Retina (tissue), 1 donor: Measurements from ENCODE around the gene STOX2.

Experiments
- DNase-seq: peaks from one replicate; pipeline ENCODE4 v3.0.0-alpha.2; 2016

Gene STOX2, protein sequence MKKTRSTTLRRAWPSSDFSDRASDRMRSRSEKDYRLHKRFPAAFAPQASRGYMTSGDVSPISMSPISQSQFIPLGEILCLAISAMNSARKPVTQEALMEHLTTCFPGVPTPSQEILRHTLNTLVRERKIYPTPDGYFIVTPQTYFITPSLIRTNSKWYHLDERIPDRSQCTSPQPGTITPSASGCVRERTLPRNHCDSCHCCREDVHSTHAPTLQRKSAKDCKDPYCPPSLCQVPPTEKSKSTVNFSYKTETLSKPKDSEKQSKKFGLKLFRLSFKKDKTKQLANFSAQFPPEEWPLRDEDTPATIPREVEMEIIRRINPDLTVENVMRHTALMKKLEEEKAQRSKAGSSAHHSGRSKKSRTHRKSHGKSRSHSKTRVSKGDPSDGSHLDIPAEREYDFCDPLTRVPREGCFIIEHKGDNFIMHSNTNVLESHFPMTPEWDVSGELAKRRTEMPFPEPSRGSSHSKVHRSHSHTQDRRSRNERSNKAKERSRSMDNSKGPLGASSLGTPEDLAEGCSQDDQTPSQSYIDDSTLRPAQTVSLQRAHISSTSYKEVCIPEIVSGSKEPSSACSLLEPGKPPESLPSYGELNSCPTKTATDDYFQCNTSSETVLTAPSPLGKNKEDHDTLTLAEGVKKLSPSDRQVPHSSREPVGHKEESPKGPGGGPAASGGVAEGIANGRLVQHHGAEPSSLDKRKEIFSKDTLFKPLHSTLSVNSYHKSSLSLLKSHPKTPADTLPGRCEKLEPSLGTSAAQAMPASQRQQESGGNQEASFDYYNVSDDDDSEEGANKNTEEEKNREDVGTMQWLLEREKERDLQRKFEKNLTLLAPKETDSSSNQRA (N-terminal part only)

DNA sequence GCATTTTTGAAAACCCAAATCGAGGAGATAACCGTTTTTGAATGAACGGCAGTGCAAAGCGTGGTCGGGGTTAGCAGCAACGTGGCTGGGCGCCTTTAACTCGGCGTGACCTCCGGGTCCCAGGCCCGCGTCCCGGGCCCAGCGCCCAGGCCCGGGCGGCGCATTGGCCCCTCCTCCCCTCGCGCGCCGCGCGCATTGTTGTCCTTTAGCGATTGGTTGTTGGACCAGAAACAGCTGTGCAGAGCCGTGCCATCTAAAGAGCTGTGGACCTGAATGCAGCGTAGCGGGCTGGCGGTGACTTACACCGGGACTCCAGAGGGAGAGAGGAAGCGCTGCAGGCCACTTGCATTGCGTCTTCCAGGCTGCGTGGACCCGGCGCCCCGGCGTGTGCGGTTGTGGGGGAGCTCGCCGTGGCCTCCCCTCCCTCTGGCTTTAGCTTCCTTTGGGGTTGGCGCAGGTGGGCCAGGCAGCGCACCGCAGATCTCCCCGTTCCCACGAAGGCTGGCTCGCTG lies at the start of gene STOX2:
Gene STOX2 (plus strand): TSS at position 227 of the 512 bp plus-strand sequence. CDS start 1,484 bp downstream, outside the sequence.
- no peak for DNase-seq

DNA sequence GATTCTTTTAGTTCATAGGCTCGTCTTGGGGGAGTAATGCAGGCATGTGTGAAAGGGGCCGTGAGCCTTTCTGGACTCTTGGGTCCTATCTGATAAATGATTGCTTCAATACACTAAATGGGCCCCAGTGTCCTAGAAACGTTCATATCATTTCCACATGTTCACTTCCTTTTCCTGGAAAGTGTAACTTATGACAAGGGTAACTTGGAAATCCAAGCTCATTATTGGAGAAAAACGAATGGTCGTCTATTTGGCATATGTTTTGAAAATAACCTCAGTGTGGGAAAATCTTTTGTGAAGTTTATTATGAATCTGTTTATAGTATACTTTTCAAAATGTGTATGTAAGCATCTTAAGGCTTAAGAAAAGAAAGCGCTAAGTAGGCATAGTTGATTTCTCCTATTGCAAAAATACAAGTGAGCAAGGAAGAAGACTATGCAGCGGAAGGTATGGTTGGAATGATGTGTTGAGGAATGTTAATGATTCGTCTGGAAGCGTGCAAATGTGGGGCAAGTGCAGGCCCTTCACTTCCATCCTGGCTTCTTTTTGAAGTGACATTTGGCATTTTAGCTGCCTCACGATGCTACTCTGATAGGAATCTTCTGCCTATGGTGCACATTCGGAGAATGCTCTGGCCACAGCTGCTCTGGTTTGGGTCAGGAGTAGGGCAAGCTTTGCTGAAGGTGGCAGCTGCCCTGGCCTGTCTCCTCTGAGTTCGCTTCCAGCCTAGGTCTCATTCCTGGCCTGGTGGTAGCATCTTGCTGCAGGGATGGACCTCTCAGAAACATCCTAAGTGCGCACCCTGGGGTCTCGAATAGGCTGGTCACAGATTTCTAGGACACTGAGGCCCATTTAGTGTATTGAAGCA lies 49.5 kb upstream of the STOX2 start:
- no peak for DNase-seq

DNA sequence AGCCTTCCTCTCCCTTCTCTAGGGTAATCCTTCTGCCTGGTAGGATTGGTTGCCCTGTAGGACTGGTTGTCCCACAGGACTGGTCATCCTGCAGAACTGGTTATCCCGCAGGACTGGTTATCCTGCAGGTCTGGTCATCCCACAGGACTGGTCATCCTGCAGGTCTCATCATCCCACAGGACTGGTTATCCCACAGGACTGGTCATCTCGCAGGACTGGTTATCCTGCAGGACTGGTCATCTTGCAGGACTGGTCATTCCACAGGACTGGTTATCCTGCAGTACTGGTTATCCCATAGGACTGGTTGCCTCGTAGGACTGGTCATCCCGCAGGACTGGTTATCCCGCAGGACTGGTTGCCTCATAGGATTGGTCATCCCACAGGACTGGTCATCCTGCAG lies 48.1 kb upstream of the STOX2 start:
- no peak for DNase-seq

DNA sequence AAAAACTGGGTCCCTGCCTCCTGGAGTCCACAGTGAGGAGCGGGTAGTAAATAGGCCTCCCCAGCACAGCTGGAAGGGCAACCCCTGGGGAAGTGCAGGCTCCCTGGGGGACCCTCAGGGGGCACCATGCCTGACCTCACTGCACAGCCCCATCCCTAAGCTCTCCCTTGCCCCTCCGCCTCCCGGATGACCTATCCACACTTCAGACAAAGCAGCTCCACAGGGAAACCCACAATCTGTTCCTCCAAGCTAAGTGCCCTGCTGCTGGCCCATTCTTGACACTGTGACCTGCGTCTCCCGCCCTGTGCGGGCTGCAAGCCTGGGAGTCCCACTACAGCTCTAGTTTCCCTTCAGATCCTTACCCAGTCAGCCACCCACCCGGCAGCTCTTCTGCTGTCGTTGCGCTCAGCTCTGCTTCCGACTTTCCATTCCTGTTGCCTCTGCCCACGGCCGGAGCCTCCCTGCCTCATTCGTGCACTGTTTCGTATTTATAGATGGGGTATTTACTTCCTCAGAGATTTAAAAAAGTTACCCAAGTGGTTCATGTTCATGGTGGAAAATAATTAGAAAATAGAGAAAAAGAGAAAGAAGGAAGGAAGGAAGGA lies 47.0 kb upstream of the STOX2 start:
- DNase-seq, result peak; percentile 30

DNA sequence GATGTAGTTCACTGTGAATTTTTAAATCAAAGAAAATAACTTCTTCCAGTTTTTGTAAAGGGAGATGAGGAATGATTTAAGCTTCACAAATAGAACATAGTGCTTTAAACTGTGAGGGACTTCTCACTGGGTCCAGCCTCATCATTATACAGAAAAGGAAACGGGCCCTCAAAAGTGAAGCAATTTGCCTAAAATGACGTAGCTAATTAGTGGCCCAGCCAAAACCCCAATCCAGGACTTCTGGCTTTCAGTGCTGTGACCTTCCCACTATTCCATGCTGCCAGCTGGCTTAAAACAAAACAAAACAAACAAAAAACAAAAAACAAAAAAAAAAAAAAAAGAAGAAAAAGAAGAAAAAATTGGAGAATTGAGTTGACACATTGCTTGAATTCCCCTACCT lies 45.0 kb upstream of the STOX2 start:
- no peak for DNase-seq

DNA sequence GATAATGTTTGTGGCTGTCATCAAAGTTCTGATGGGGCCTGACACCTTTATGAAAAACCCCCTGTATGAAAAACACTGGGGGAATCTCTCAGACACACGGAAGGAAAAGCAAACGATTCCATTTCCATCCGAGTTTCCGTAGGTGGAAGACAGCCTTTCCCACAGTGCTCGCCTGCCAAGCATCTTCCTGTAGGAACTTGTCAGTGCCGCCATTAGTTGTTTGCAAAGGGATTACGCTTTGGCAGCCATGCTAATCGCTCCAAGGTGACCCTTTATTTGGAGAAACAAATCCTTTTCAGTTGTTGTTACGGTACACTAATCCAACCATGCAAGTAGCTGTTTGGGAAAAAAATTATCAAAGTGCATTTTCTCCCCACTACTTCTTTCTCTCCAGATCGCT lies 44.4 kb upstream of the STOX2 start:
- DNase-seq, result no peak

DNA sequence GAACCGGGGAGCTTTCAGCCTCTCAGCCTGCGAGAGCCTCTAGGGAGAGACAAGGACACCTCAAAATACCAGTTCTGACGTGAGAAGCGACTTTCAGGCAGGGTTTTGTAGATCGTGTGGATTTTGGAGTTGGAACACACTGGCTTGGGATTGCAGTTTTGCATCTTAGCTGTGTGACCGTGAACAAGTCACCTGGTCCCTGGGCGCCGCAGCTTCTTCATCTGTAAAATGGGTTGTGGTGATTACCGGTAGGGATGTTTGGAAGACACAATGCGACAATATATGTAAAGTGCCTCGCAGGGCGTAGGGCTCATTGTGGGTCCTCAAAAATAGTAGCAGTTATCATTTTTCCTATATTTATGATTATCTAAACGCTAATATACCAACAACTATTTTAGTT lies 43.7 kb upstream of the STOX2 start:
- no peak for DNase-seq

DNA sequence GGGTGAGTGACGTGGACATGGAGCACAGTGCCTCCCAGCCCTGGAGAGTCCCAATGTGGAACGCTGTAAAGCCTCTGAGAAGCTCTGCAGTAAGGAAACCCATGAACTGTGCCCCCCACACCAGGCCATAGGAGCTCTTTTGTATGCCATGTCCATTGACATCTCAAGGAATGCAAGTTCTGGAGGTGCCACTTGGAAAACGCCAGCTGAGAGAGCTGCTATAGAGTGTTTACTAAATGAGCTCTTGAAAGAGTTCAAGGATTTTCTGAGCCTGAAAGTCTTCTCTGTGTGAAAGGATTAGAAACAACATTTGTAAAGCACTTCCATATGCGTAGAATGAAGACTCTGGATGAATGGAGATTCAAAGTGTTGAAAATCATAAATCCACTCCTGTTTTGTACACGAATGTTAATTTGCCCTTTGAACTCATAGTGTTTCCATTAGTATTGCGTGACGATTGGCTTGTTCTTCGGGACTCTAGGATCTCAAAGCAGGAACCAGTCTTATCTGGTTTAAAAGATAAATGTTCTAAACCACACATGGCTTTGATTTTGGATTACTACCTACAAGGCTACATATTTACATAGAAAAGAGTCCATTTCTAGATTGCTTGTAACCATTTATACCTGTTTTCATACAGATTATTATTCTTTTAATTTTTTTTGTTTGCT lies 41.8 kb upstream of the STOX2 start:
- DNase-seq, result no peak

DNA sequence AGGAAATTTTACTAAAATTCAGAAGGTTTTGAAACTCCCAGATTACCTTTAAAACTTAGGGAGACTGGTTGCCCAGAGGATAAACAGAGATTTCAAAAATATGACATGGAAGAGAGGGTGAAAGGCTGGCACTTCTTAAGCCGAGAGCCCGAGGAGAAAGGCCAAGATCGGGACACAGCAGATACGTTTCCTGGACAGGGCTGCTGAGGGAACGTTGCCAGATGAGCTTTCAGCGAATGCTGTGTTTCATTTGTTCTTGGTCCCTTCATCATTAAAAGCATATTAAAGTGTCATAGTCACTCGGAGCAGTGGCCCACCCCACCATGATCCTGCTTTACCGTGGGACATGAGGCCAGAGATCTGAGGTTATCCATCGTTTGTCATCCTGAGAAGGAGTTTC lies 37.9 kb upstream of the STOX2 start:
- no peak for DNase-seq

DNA sequence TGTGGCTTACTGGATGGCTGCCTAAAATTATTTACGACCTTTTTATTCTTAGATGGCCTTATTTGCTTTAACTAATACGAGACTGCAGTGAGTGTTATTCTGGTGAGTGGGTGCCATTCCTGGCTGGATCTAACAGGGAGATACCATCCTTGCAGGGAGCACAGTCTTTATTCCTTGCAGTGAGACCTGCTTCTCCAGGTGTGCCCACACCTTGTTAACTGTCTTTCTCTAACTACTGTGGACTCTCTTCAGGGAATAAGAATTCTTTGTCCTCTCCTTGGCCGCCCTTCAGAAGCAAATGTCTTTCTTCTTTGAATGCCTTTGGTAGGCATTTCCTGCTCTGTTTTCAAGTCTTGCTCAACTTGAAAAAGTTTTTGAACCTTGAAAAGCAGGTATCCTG lies 34.1 kb upstream of the STOX2 start:
- no peak for DNase-seq

DNA sequence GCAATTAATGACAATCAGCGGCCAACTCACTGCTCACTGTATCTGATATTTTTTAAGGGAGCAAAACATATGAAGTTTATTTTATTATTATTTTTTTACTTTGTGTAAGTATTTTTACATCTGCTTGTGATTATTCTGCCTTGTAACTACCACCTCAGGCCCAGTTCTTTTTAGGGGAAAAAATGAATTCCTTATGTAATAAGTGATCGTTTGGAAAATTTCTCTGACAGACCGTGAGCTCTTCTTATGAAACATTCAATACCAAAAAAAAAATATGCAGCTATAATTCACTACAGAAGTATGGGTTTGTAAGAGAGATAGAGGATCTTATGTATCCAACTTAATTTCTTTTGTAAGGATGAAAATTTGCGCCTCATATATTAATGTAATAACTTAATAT lies 33.5 kb upstream of the STOX2 start:
- DNase-seq, result no peak

DNA sequence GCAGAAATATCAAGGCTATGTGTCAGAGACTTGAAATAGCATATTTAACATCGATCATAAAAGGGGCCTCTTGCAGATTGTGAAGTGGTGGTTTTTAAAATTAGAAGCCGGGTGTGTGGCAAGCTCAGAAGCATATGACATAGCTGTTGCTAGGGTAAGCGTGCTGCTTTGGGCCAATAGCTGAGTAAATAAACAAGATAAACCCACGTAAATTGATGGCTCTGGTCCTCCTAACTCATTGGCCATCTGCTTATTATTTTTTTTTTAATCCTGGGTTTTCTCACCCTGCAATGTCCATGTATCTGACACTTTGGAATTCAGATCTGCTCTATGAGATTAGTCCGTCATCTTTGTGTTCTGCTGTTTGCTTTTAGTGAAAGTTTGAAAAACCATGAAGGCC lies 32.6 kb upstream of the STOX2 start:
- no peak for DNase-seq

DNA sequence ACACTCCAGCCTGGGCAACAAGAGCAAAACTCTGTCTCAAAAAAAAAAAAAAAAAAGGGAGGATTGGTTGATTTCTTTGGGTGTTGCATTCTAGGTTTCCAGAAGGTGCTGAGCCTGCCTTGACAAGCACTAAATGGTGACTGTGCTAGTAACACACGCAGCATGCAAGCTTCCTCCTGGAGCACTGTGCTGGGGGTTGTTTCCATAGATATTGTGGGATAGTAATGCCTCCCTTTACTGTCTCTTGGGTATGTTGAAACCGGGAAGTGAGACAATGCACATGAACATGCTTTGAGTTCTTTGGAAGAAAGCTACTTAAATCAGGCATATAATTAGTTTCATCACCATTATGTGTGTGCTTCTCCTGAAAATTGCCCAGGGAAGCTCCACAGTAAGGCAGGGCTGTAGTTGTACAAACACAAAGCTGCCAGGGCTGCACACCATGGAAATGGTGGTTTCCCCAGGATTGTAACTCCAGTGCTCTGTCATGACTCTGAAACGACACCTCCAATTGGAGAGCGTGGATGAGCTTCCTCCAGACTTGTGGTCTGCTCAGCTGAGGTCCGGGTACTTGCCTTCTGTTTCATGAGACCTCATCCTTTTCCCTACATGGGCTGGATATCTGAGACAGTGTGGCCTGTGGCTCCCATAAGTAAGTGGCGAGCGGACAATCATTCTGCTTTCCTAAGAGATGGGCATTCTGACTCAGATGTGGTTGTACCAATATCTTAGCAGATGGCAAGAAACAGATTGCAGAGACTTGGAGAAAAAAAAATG lies 31.5 kb upstream of the STOX2 start:
- no peak for DNase-seq

DNA sequence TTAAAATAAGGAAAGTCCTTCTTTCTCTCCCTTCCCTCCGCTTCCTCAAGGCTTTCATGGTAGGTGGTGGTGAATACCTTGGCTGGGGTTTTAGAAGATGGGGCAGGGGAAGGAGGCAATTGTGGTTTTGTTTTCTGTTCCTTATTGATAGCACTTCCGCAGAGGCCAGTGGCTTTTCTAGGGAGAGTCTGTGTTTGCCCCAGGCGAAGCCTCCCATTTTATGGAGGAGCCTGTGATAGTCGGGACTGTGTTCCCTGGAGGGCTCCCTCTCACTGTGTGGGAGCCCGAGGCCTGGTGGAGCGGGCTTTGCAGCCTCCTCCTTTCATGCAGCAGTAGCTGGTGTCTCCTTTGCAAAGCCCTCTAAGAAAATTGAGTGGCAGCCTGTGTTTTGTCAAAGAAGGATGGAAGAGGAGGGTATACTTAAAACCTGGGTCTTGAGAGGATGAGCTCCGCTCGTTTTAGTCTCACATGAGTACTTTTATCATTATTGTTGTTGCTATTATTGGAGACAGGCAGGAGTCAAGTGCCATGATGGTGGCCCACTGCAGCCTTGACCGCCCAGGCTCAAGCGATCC lies 29.8 kb upstream of the STOX2 start:
- DNase-seq, result no peak

DNA sequence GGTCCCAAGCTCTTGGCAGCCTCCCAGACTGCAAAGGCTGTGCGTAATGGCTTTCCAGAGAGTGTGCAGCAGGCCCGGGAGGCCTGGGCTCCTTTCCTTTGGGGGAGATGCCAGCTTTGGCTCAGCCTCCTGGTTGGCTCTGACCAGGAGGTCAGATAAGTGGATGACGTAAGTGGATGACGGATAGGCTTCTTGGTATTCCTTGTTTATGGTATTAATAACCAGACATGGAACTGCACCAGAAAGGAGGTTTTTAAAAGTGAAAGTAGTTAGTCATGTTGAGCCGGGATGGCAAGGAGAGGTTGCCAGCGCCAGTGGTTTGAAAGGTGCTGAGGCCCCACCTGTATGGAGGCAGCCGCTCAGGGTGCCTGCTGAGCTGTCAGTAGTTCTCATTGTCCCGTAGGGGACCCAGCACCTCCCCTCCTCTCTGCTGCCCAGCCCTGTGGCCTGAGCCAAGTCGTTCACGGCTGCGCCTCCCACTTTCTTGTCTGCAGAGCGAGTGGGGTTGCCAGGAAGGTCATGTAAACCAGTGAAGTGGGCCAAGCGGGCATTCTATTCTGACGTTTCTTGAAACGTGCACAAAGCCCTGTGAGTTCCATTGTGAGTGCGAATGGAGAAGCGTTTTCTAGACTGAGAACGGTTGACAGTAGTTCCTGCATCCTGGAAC lies 28.7 kb upstream of the STOX2 start:
- no peak for DNase-seq

DNA sequence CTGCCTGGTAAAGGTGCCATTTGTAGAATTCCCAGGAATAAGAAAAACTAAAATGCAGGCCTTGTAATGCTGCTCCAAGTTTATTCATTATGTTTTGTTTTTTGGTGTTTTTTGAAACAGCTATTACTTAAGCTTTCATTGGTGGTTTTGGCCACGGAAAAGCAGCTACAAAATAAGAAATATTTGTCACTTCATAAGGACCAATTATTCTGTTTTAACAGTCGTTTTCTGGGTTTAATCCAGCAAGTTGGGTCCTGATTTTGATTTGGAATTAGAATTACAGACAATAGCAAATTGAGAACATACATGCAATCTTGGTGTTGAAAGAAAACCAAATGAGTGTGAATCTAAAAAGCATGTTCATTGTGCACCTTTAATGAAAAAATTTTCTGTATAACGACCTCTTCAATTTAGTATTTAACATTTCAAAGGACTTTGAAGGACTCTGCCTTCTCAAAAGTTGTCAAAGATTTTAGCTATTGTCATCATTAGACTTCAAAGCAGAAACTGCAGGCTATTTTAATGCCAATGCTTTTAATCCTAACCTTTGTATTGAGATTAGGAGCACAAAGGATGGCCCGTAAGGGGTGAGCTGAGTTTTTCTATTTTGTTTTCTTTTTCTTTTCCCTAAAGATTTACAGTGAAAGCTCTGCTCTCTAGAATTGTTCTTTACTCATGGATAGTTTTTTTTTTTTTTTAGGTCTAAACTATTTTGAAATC lies 26.7 kb upstream of the STOX2 start:
- DNase-seq, result no peak

DNA sequence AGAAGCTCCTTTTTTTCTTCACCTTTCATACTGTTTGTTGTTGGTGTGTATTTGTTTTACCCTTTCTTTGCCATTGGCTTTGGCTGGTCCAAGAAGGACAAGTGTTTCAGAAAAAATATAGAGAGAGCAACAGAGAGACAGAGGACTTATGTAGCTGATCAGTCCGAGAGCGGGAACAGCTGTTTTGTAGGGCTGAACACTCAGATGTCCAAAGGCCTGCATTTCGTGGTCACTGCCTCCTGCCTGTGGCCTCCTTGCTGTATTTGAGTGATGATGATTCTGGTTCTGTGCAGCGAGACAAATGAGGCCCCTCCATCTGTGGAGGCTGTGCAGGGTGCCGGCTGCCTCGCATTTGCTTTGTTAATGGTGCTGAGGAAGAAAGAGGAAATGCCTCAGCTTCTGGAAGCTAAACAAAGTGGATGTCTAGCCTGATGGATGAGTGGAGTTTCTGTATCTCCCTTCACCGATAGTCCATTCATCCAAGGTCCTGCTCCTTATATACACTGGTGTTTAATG lies 19.8 kb upstream of the STOX2 start:
- DNase-seq, result no peak

DNA sequence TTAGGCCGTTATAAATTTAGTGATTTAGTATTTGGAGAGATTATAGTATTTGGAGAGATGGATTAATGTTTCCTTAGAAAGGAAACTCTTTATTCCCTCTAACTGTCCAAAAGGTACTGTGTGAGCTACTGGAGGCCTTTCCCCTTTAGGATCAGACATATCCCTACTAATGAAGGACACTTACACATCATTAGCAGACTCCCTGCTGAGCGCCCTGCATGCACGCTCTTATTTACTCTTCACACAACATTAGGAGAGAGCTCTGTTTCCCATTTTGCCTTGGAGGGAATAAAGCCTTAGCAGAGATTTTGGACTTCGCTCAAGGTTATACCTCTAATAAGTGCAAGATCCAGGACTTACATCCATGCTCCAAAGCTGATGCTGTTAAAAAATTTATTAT lies 17.8 kb upstream of the STOX2 start:
- DNase-seq, result no peak

DNA sequence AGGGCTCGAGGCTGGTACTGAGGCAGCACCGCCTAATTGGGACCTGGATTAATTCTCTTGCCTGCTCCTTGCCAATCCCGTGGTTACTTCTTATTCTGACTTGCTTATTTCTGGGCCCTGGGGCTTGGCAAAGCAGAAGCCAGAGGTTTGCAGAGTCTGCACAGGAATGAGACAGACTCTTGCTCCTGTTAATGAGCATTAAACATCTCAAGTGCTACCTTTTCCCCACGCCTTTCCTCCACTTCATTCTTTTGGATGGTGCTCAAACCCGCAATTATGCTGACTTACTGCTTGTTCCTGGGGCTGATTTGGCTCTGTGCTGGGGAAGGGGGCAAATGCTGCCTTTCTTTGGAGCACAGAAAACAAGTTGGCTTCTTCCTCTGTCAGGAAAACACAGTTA lies 16.5 kb upstream of the STOX2 start:
- no peak for DNase-seq
